Activated CD4-positive, CD25-positive, alpha-beta regulatory T cell treated with anti-CD3 and anti-CD28 coated beads, Interleukin-2, amount 50 U/mL, for 16 hours (primary cell): ENCODE data around the gene SRPRA.
A peak's percentile ranks its signal among the peaks of the same experiment; 100 is the strongest.
"Not testable (repeated sequence)": the region's sequence is repeated elsewhere in the genome, so short reads cannot be mapped to it uniquely, and the experiment has no call there.

Experiments
- DNase-seq: peaks from one replicate; pipeline ENCODE4 v3.0.0-alpha.2; 2020; ENCODE audit warnings: low read depth, low spot score

SRPRA gene

DNA sequence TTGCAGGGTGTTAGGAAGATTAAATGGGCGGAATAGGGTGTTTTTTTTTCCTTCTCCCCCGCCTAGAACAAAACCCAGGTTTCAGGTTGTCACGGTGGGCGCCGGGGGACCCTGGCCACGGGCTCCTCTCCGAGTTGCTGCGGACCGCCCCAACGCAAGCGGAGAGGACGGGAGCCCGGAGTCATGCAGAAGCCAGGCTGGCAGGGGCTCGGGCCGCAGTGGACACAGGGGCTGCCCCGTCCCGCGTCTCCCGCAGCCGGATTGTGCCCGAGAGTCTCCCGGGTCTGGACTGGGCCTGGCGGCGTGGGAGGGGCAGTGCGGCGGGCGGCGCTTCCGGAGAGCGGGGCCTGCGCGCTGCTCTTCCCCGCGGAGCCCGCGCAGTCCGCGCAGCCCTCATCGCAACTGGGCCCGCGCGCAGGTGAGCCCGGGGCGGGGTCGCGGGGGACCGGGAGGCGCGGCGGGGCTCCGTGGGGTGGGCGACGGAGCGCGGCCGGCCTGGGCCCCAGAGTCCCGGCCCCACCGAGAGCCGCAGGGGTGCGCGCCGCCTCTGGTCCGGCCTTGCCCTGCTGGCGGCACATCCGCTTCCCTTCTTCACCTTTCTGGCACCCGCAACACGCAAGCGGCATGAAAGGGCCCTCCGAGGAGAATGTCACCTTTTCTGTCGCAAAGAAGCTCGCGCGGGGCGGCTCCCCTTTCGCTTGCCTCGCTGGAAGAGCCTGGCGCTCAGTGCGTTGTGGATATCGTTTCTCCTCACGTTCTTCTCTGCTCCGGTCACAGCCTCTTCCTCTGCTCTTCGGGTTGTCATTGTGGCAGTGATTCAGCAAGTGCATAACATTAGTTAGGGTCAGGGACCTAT is 14.3 kb upstream of the SRPRA start, which contains the start of gene TIRAP:
TIRAP (plus strand) TSS at position 358 of the 856 bp plus-strand sequence. CDS start 7,802 bp downstream, outside the sequence.
- peak; percentile 30 for DNase-seq

DNA sequence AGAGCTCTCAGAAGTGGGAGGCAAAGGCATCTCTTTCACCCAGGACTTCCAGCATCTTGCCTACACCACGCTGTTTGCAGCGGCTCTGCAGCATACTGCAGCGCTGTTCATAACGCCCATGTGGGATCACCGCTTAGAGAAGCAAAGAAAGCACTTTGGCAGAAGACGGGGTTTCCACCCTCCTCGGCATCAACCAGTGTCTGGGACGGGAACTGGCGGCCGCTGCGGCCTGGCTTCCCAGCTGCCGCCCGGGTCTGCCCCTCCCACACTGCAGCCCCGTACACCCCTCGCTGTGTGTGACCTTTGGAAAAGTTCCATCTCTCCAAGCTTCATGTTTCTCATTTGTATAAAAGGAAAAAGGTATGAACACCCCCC is 13.7 kb upstream of the SRPRA start:
- DNase-seq = no peak

DNA sequence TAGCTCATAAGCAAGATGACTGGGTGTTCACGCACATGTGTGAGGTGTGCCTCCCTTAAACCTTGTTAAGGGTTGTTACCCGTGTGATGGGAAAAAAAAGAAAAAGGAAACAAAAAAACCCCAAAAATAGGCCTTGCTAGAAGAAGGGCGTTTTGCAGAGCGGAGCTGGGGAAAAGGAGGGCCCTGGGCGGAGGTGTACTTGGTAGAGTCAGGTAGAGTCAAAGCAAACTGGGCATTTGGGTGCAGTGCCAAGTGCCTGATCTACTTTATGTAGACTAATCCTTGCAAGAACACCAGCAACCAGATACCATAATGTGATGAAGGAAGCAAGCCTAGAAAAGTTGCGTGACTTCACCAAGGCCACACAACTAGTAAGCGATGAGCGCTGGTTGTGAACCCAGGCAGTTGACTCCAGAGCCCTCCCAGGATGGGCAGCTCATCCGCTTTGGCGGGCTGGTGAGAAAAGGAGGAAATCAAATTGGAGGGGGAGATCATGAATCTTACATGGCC is 13.0 kb upstream of the SRPRA start:
- no peak for DNase-seq

DNA sequence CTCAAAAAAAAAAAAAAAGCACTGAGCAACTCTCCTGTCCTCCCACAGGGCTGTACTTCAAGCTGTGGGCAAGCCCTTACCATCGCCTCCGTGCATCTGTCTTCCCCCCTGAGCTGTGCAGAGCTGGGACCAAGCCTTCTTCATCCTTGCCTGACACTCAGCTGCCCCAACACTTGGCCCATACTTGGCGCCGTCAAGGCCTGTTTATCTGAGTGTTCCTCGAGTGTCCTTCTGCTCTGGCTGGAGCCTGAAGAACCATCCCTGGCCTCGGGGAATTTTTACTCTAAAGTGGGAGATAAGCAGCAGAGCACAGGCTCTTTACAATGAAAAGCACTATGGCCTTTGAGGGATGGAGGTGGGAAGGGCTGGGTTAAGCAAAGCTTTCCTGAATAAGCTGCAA is 12.6 kb upstream of the SRPRA start:
- DNase-seq = no peak

- no peak for DNase-seq
Observed at GRCh38 chr11:126280595-126280994, 11.9 kb upstream of the SRPRA start.

GRCh38 chr11:126279191-126279590 is 10.5 kb upstream of the SRPRA start:
- no peak for DNase-seq

DNA sequence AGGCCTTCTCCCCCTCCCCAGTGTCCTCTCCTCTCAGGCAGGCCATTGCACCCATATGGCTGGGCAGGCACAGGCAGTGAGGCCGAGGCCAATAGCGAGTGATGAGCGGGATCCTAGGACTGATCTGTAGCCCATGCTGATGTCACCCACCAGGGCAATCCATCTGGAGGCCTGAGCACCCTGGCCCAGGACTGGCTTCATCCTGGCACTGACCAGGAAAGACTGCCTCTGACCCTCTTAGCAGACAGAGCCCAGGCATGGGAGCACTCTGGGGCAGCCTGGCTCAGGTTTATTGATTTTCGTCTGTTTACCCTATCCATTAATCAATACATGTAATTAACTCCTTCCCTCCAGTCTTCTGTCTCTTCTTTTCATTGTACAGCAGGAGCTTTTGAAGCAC is 9.1 kb upstream of the SRPRA start:
- DNase-seq = no peak

GRCh38 chr11:126277322-126277721 is 8.6 kb upstream of the SRPRA start:
- DNase-seq = no peak

- DNase-seq = no peak
Observed at GRCh38 chr11:126268361-126268707, 361 bp downstream of the SRPRA start.

GRCh38 chr11:126267650-126268049 is 1.0 kb downstream of the SRPRA start:
- DNase-seq = no peak

- DNase-seq = no peak
Observed at GRCh38 chr11:126265811-126266210, 2.9 kb downstream of the SRPRA start.

GRCh38 chr11:126263489-126263888 is 5.2 kb downstream of the SRPRA start:
- DNase-seq = no peak

DNA sequence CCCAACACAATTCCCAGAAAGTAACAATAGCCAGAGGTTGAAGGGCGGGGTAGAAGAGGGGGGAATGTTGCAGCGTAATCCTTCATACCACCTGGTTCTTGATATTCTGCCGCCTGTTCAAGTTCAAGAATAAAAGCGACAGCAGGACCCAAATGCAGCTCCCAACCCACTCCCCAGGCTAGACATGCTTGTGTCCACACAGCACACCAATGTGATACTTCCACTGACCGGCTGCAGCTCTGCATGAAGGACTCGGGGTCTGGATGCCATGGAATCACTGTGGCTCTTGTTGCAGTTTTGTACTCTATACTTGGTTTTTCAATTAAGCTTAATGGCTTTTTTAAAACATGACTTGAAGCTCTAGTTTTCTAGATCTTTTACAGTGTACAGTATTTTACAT is 6.5 kb downstream of the SRPRA start:
- no peak for DNase-seq

DNA sequence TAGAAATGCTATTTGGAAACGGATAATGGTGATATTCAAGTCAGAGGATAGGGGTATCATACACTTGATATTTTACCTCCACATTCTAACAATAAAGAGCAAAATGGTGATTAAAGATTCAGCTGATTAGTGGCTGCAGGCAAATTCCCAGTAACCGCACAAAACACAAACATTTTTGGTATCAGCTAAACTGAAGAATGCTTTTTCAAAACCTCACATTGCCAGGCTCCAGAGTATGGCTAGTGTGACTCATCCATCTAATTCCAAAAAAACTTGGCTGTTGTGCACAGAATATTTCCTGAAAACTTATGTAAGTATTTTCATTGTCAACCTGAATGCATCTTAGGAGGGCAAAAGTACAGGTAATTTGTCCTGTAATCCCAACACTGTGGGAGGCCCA is 10.9 kb downstream of the SRPRA start:
- no peak for DNase-seq

GRCh38 chr11:126257144-126257543 is 11.6 kb downstream of the SRPRA start:
- no peak for DNase-seq

DNA sequence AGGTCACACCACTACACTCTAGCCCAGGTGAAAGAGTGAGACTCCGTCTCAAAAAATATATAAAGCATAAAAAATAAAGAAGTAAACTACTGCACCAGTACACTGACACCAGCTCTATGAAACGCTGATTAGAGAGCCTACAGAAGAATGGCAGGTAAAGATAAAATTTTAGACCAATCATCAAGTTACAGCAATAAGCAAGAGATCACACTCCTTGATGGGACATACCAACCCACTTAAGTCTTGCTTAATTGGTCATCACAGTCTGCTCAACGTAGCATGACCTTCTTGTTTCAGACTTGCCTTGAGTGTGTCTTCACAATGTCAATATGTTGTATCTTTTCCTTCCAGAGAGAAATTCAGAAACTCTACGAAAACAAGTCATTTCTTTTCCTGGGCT is 12.5 kb downstream of the SRPRA start:
- DNase-seq = no peak

DNA sequence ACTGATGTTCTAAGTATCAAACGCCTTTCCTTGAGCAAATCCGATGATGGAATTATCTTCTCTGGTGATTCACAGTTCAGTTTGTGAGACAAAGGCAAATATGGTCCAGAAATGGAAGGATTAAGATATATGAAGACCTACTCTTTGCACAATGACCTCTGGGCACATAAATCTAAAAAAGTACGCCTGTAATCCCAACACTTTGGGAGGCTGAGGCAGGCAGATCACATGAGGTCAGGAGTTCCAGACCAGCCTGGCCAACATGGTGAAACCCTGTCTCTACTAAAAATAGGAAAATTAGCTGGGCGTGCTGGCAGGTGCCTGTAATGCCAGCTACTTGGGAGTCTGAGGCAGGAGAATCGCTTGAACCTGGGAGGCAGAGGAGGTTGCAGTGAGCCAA is 13.2 kb downstream of the SRPRA start:
- DNase-seq = not testable (repeated sequence)

GRCh38 chr11:126254819-126255218 is 13.9 kb downstream of the SRPRA start:
- DNase-seq = no peak

- DNase-seq = no peak
Observed at GRCh38 chr11:126253265-126253664, 15.4 kb downstream of the SRPRA start.

DNA sequence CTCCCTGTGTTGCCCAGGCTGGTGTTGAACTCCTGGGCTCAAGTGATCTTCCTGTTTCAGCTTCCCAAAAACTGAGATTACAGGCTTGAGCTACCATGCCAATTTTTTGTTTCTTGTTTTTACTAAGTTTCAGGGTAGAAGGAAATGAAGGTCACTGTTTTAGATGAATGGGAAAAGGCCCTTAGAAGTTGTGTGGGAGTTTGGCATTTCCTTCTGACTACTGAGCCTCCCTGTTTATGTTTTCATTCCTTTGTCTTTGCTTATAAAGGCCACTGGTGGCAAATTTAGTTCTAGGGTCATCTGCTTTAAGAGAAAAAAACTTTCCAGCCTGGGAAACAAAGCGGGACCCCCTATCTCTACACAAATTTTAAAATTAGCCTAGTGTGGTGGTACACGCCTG is 22.1 kb downstream of the SRPRA start:
- DNase-seq = no peak

DNA sequence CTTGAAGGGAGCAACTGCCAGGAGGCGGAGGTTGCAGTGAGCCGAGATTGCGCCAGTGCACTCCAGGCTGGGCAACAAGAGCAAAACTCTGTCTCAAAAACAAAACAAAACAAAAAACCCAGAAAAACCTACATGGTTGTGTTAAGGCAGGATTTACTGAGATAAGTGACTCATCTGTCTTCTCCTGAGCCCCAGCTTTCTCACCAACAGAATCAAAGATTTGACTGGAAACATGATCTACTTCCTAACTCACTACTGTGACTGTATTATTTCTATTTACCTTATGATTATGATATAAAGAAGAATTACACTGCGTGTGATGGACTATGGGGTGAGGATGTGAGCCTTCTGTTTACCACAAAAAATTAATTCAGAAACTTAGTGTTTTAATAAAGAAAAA is 35.3 kb downstream of the SRPRA start:
- no peak for DNase-seq

DNA sequence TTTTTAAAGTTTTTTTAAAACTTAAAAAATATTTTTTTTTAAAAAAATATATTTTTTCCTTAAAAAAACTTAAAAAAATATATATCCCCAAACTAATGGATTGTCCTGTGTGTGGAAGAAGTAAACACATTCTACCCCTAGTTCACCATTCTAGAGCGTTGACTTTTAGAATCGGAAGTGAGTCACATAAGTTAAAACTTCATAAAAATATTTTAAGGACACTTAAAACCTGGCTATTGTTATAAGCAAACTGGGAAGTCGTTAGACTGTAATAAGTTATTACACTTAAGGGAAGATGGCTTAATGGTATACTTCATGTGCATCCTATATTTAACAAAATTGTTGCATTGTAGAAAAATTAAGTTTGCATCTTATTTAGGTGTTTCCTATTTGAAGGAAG is 36.0 kb downstream of the SRPRA start:
- DNase-seq = no peak

DNA sequence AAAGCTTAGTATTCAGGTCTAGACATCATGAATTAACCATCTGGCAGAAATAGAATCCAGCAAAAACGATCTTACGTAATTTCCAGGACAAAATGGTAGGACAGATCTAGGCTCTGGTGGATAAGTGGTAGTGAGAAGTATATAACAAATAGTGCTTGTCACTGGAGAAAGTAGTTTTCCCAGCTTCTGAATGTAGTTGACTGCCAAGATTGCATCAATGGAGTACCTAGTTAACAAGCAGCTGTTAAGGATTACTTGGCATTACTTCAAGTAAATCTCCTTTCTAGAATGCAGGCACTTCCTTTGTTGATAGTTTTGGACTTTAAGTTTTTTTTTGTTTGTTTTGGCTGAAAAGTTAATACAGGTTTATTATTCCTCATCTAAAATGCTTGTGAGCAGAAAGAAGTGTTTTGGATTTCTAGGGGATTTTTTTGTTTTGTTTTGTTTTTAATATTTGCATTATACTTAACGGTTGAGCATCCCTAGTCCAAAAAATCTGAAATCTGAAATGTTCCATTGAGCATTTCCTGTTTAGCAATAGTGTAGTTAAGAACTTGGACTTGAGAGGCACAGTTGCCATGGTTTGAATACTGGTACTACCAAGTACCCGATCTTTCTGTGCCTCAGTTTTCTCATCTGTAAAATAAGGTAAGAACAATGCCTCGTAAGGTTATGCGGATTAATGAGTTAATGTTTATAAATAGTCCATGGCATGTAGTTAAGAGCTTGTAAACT is 36.8 kb downstream of the SRPRA start:
- DNase-seq = no peak
